T follicular helper cell (primary cell): ENCODE measurements around the gene XYLB.

Experiments used
- DNase-seq: peaks from one replicate; pipeline ENCODE4 v3.0.0-alpha.2; 2020; ENCODE audit warnings: low read depth

XYLB gene

GRCh38 chr3:38323060-38323459 lies 23.5 kb upstream of the XYLB start:
- DNase-seq: no peak

- DNase-seq: no peak
These were observed 21.3 kb upstream of the XYLB start for GRCh38 chr3:38325256-38325655.

GRCh38 chr3:38327335-38328009 lies 19.1 kb upstream of the XYLB start:
- DNase-seq: no peak

GRCh38 chr3:38331257-38332022 lies 15.1 kb upstream of the XYLB start:
- DNase-seq: no peak

- no peak for DNase-seq
These were observed 14.4 kb upstream of the XYLB start for GRCh38 chr3:38332201-38332600.

- DNase-seq: no peak
These were observed 12.2 kb upstream of the XYLB start for GRCh38 chr3:38334142-38335055.

- DNase-seq: no peak
These were observed 11.3 kb upstream of the XYLB start for GRCh38 chr3:38335263-38335662.

- DNase-seq: no peak
These were observed 8.9 kb upstream of the XYLB start for GRCh38 chr3:38337703-38338102.

- DNase-seq: no peak
These were observed 2.6 kb upstream of the XYLB start for GRCh38 chr3:38343797-38344594.

- DNase-seq: no peak
These were observed 552 bp upstream of the XYLB start for GRCh38 chr3:38345879-38346586.

- no peak for DNase-seq
These were observed 1.0 kb downstream of the XYLB start for GRCh38 chr3:38347421-38348200.

- no peak for DNase-seq
These were observed 2.3 kb downstream of the XYLB start for GRCh38 chr3:38348903-38349302.

GRCh38 chr3:38349684-38350359 lies 3.2 kb downstream of the XYLB start:
- no peak for DNase-seq

GRCh38 chr3:38353151-38353550 lies 6.6 kb downstream of the XYLB start:
- DNase-seq: no peak

- DNase-seq: no peak
These were observed 8.2 kb downstream of the XYLB start for GRCh38 chr3:38354588-38355330.

GRCh38 chr3:38359038-38359437 lies 12.5 kb downstream of the XYLB start:
- DNase-seq: no peak

GRCh38 chr3:38360345-38360744 lies 13.8 kb downstream of the XYLB start:
- no peak for DNase-seq

GRCh38 chr3:38361496-38361895 lies 14.9 kb downstream of the XYLB start:
- DNase-seq: no peak

- DNase-seq: no peak
These were observed 16.2 kb downstream of the XYLB start for GRCh38 chr3:38362825-38363224.
